Stimulated activated CD8-positive, alpha-beta memory T cell treated with anti-CD3 and anti-CD28 coated beads, Interleukin-7, amount 100 ng/mL, for 48 hours (primary cell): ENCODE results near the gene CLASP1.
"Not testable (repeated sequence)": the region's sequence is repeated elsewhere in the genome, so short reads cannot be mapped to it uniquely, and the experiment has no call there.

Source experiments
- DNase-seq, 2 donors: peaks; one replicate each; pipeline ENCODE4 v3.0.0-alpha.2; 2020; ENCODE audit warnings: low read depth in 1 of 2; ENCODE audit errors: extremely low read depth in 1 of 2

CLASP1 gene

GRCh38 chr2:121438290-121438689 is 211.0 kb downstream of the CLASP1 start:
- DNase-seq, result not testable (repeated sequence)

- DNase-seq, result no peak
Measured at GRCh38 chr2:121436918-121437317, 212.3 kb downstream of the CLASP1 start.

GRCh38 chr2:121435790-121436189 is 213.5 kb downstream of the CLASP1 start:
- DNase-seq, result no peak

GRCh38 chr2:121431214-121431613 is 218.0 kb downstream of the CLASP1 start:
- no peak for DNase-seq

- DNase-seq, result no peak
Measured at GRCh38 chr2:121429927-121430520, 219.2 kb downstream of the CLASP1 start.

- no peak for DNase-seq
Measured at GRCh38 chr2:121429119-121429903, 220.0 kb downstream of the CLASP1 start.

- DNase-seq, result no peak
Measured at GRCh38 chr2:121427187-121427689, 222.0 kb downstream of the CLASP1 start.

GRCh38 chr2:121420486-121420885 is 228.8 kb downstream of the CLASP1 start:
- no peak for DNase-seq

- no peak for DNase-seq
Measured at GRCh38 chr2:121419081-121419699, 230.1 kb downstream of the CLASP1 start.

GRCh38 chr2:121418494-121419058 is 230.7 kb downstream of the CLASP1 start:
- DNase-seq, result no peak

GRCh38 chr2:121417826-121418225 is 231.4 kb downstream of the CLASP1 start:
- no peak for DNase-seq

GRCh38 chr2:121415727-121416126 is 233.5 kb downstream of the CLASP1 start:
- DNase-seq, result no peak

GRCh38 chr2:121412349-121412748 is 236.9 kb downstream of the CLASP1 start:
- no peak for DNase-seq

- no peak for DNase-seq
Measured at GRCh38 chr2:121409966-121410365, 239.3 kb downstream of the CLASP1 start.

- no peak for DNase-seq
Measured at GRCh38 chr2:121409388-121409787, 239.9 kb downstream of the CLASP1 start.

- no peak for DNase-seq
Measured at GRCh38 chr2:121408641-121409040, 240.6 kb downstream of the CLASP1 start.

GRCh38 chr2:121405233-121405632 is 244.0 kb downstream of the CLASP1 start:
- DNase-seq, result no peak

- DNase-seq, result no peak
Measured at GRCh38 chr2:121400201-121400600, 249.1 kb downstream of the CLASP1 start.

- DNase-seq, result no peak
Measured at GRCh38 chr2:121398853-121399252, 250.4 kb downstream of the CLASP1 start.

GRCh38 chr2:121390082-121390692 is 259.1 kb downstream of the CLASP1 start:
- no peak for DNase-seq

- no peak for DNase-seq
Measured at GRCh38 chr2:121388371-121388770, 260.9 kb downstream of the CLASP1 start.
